Neutrophil (primary cell): Measurements from ENCODE around the gene PDE3A.

Source experiments
- H3K27ac ChIP-seq: fragments of 200-600 bp; sonication (generic); 2 replicates; pipeline ENCODE4 v1.5.1; 2016; ENCODE audit warnings: mild to moderate bottlenecking, moderate library complexity
- H3K27me3 ChIP-seq: fragments of 200-600 bp; sonication (generic); 2 replicates; pipeline ENCODE4 v1.6.0; 2016; ENCODE audit warnings: mild to moderate bottlenecking
- H3K36me3 ChIP-seq: fragments of 200-600 bp; sonication (generic); 2 replicates; pipeline ENCODE4 v1.5.1; 2017
- H3K4me1 ChIP-seq, 2 experiments: fragments of 200-600 bp in 1 of 2; sonication (generic) in 1 of 2; 1 replicate in 1 of 2; 2 replicates in 1 of 2; pipeline versions ENCODE4 v1.5.1 to v1.6.1; 2013 to 2016; ENCODE audit warnings: low read depth in 1 of 2, low read length in 1 of 2, mild to moderate bottlenecking in 1 of 2, moderate library complexity in 1 of 2; ENCODE audit not compliant: control insufficient read depth in 1 of 2, insufficient read depth in 1 of 2
- H3K4me3 ChIP-seq, 2 experiments: fragments of 200-600 bp in 1 of 2; sonication (generic) in 1 of 2; 1 replicate in 1 of 2; 2 replicates in 1 of 2; pipeline ENCODE4 v1.5.1; 2013 to 2016; ENCODE audit warnings: low read depth in 1 of 2, low read length in 1 of 2, mild to moderate bottlenecking in 1 of 2, moderate library complexity in 1 of 2
- H3K9me3 ChIP-seq: fragments of 200-600 bp; sonication (generic); 2 replicates; pipeline ENCODE4 v1.5.1; 2016
- CTCF ChIP-seq: fragments of 200-600 bp; sonication (generic); IDR thresholded peaks from 2 replicates; pipeline ENCODE4 v1.5.1; 2016; ENCODE audit warnings: antibody characterized with exemption

PDE3A gene

GRCh38 chr12:20361416-20361815 is 6.9 kb upstream of the PDE3A start:
- TF ChIP-seq CTCF: no peak
- no peak overlapping the region for H3K4me3 ChIP-seq
- no peak overlapping the region for H3K27ac ChIP-seq
- no peaks in the 10 kb centered on the region for H3K9me3 ChIP-seq
- H3K36me3 ChIP-seq: no peaks in the 10 kb centered on the region
- peaks cover 6% of the 10 kb centered on the region for H3K27me3 ChIP-seq
- H3K4me1 ChIP-seq: no peaks in the 10 kb centered on the region

DNA sequence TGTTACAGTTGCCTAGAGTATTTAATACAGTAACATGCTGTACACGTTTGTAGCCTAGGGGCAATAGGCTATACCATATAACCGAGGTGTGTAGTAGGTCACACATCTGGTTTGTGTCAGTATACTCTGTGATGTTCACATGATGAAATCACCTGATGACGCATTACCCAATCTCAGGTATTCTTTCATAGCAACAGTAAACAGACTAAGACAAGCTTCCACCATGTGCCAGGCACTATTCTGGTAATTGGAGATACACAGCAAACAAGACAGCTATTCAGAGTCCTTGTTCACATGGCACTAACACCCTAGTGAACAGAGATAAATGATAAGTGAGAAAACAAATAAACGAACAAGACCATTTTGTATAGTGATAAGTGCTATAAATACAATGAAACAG is 3.8 kb upstream of the PDE3A start:
- TF ChIP-seq CTCF: no peak
- Histone ChIP-seq H3K4me3 (no peak overlapping the region), H3K27me3 (peaks cover 37% of the 10 kb centered on the region), H3K27ac (no peak overlapping the region), H3K4me1 (peaks cover 13 to 15% of the 10 kb centered on the region in 2 experiments), H3K36me3 (no peaks in the 10 kb centered on the region), H3K9me3 (no peaks in the 10 kb centered on the region)

DNA sequence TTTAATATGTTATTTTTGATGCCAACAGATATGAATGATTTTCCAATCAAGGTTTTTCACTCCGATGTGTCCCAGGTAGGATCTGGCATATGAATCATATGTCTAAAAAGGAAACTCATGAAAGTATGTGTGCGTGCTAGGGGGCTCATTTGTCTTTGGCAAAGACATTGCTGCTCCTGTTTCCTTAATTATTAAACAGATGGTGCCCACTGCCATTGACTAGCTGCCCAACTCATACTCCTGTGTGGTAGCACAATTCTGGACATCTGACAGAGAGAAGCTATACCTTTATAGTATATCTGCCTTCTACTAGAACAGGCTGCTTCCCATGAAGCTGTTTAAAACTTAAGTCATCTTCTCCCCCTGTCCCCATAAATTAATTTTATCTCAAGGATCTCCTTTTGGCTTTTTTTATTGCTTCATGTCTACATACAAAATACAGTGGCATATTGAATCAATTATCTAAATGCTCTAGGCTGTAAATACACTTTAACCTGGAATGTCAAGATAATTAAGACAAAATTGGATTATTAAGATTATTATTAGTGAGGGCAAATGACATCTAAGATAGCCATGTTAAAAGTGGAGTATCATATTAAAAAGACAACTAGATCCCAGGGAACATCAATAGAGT is 1.4 kb upstream of the PDE3A start:
- Histone ChIP-seq H3K27me3 (peaks cover 61% of the 10 kb centered on the region), H3K9me3 (no peaks in the 10 kb centered on the region), H3K4me3 (no peak overlapping the region), H3K36me3 (no peaks in the 10 kb centered on the region), H3K27ac (no peak overlapping the region), H3K4me1 (peaks cover 19 to 21% of the 10 kb centered on the region in 2 experiments)
- no peak for TF ChIP-seq CTCF

DNA sequence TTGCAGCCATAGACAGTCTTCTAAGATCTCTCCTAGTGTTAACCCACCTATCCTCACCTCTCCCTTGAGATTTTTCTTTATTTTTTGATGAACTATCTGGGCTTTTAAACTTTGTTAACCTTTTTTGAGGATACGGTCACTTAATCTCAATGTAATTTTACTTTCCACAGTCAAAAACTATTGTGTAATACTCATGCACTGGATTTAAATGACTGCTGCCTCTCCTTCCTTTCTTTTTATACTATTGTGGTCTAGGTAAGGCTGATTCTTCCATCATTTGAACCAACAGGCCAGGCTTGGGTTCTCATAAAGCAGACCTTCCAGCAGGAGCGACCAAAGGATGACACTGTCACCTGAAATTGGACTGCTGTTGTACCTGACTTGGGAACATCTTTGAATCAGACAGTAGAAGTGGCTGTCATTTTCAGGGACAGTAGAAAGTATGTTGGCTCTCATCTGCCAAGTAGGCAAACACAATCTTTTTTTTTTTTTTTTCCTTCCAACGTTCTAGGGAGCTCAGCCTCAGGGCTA is 689 bp upstream of the PDE3A start:
- Histone ChIP-seq H3K4me1 (peaks cover 19 to 21% of the 10 kb centered on the region in 2 experiments), H3K27ac (no peak overlapping the region), H3K36me3 (no peaks in the 10 kb centered on the region), H3K4me3 (peak overlapping the region in 1 of 2 experiments; percentile 61), H3K27me3 (peaks cover 69% of the 10 kb centered on the region), H3K9me3 (no peaks in the 10 kb centered on the region)
- TF ChIP-seq CTCF: no peak

DNA sequence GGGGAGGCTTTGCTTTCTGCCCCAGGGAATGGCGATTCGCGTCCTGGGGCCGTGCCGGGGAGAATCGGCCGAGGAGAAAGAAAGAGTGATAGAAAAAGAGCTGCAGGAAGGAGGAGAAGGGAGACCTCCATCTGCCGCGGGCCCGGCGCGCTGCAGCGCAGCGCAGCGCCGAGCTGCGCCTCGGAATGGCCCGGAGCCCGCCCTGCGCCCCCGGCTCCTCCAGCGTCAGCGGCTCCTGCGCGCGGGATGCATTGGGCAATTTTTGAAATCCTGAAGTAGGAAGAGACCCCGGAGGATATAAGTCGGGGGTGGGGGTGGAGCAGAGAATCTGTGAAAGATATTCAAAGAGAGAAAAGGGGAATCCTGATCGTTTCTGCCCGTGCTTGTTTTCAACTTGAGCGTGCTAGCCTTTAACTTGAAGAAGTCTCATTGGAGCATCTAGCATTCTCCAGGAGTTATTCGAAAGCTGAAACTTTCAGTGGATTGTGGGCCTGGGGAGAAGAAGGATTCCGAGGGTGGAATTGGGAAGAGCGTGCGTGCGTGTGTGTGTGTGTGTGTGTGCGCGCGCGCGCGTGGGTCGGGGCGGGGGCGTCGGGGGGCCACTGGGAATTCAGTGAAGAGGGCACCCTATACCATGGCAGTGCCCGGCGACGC is 441 bp downstream of the PDE3A start:
- H3K4me1 ChIP-seq: peaks cover 19 to 21% of the 10 kb centered on the region in 2 experiments
- H3K9me3 ChIP-seq: no peaks in the 10 kb centered on the region
- H3K27ac ChIP-seq: no peak overlapping the region
- H3K4me3 ChIP-seq: peak overlapping the region; percentile 16 to 61
- no peak for TF ChIP-seq CTCF
- peaks cover 80% of the 10 kb centered on the region for H3K27me3 ChIP-seq
- no peaks in the 10 kb centered on the region for H3K36me3 ChIP-seq
